ENCODE data around the gene NACC2. TPM values are rescaled to one million over a fixed set of nuclear protein-coding genes. Genes with fewer than 3 reads are reported as not detected.

Gene NACC2
- total and polyA plus RNA-seq, 2 experiments from 2014 or later: 3.8 to 20.8 TPM

GRCh38 chr9:135963338-135963737 lies 131.8 kb downstream of the NACC2 start:
- DNase-seq (ENCODE audit: low spot score) (no peak), ATAC-seq (no peak)
- Histone ChIP-seq H3K4me3 (no peak overlapping the region), H2AFZ (no peak overlapping the region), H3K27ac (ENCODE audit: low read depth) (no peak overlapping the region), H3K27me3 (ENCODE audit: insufficient read depth) (no peaks in the 10 kb centered on the region), H3K4me1 (ENCODE audit: insufficient read depth) (peaks cover 7% of the 10 kb centered on the region; the same call in 1 of the 2 replicates), H3K9me2 (ENCODE audit: insufficient read depth) (no peaks in the 10 kb centered on the region), H3F3A (replicated peaks; ENCODE audit: low read depth) (peaks cover 9% of the 10 kb centered on the region; the same call in 1 of the 2 replicates), H4K20me1 (replicated peaks; ENCODE audit: insufficient read depth) (peaks cover 15% of the 10 kb centered on the region), H3K36me3 (ENCODE audit: insufficient read depth) (no peaks in the 10 kb centered on the region), H3K4me2 (no peak overlapping the region), H3K79me2 (replicated peaks; ENCODE audit: insufficient read depth) (peaks cover 23% of the 10 kb centered on the region)
- TF ChIP-seq ZNF331 (CRISPR knock-in tag; IDR thresholded peaks at IDR 0.05; ENCODE audit: low read depth) (no peak), ZNF462 (CRISPR knock-in tag; IDR thresholded peaks at IDR 0.05) (no peak), ZNF114 (CRISPR knock-in tag; IDR thresholded peaks at IDR 0.05) (no peak), CREB1 (CRISPR knock-in tag; IDR thresholded peaks at IDR 0.05; ENCODE audit: low read depth) (no peak), STAT1 (IDR thresholded peaks at IDR 0.05; ENCODE audit: unreplicated experiment) (no peak), EZH2 (IDR thresholded peaks at IDR 0.05; ENCODE audit: low read depth, unreplicated experiment) (no peak), JUNB (IDR thresholded peaks at IDR 0.05; ENCODE audit: unreplicated experiment) (no peak), NANOG (IDR thresholded peaks at IDR 0.05; ENCODE audit: borderline replicate concordance) (no peak), POLR2AphosphoS5 (IDR thresholded peaks at IDR 0.05; ENCODE audit: low read depth) (no peak), EZH2phosphoT487 (IDR thresholded peaks at IDR 0.05; ENCODE audit: unreplicated experiment) (no peak)
- TF ChIP-seq, protein P1, sequence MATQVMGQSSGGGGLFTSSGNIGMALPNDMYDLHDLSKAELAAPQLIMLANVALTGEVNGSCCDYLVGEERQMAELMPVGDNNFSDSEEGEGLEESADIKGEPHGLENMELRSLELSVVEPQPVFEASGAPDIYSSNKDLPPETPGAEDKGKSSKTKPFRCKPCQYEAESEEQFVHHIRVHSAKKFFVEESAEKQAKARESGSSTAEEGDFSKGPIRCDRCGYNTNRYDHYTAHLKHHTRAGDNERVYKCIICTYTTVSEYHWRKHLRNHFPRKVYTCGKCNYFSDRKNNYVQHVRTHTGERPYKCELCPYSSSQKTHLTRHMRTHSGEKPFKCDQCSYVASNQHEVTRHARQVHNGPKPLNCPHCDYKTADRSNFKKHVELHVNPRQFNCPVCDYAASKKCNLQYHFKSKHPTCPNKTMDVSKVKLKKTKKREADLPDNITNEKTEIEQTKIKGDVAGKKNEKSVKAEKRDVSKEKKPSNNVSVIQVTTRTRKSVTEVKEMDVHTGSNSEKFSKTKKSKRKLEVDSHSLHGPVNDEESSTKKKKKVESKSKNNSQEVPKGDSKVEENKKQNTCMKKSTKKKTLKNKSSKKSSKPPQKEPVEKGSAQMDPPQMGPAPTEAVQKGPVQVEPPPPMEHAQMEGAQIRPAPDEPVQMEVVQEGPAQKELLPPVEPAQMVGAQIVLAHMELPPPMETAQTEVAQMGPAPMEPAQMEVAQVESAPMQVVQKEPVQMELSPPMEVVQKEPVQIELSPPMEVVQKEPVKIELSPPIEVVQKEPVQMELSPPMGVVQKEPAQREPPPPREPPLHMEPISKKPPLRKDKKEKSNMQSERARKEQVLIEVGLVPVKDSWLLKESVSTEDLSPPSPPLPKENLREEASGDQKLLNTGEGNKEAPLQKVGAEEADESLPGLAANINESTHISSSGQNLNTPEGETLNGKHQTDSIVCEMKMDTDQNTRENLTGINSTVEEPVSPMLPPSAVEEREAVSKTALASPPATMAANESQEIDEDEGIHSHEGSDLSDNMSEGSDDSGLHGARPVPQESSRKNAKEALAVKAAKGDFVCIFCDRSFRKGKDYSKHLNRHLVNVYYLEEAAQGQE (IDR thresholded peaks at IDR 0.05; ENCODE audit: unreplicated experiment): no peak
- TF ChIP-seq, protein P2, sequence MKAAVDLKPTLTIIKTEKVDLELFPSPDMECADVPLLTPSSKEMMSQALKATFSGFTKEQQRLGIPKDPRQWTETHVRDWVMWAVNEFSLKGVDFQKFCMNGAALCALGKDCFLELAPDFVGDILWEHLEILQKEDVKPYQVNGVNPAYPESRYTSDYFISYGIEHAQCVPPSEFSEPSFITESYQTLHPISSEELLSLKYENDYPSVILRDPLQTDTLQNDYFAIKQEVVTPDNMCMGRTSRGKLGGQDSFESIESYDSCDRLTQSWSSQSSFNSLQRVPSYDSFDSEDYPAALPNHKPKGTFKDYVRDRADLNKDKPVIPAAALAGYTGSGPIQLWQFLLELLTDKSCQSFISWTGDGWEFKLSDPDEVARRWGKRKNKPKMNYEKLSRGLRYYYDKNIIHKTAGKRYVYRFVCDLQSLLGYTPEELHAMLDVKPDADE (IDR thresholded peaks at IDR 0.05): no peak
- TF ChIP-seq, protein P3, sequence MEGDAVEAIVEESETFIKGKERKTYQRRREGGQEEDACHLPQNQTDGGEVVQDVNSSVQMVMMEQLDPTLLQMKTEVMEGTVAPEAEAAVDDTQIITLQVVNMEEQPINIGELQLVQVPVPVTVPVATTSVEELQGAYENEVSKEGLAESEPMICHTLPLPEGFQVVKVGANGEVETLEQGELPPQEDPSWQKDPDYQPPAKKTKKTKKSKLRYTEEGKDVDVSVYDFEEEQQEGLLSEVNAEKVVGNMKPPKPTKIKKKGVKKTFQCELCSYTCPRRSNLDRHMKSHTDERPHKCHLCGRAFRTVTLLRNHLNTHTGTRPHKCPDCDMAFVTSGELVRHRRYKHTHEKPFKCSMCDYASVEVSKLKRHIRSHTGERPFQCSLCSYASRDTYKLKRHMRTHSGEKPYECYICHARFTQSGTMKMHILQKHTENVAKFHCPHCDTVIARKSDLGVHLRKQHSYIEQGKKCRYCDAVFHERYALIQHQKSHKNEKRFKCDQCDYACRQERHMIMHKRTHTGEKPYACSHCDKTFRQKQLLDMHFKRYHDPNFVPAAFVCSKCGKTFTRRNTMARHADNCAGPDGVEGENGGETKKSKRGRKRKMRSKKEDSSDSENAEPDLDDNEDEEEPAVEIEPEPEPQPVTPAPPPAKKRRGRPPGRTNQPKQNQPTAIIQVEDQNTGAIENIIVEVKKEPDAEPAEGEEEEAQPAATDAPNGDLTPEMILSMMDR (conservative IDR thresholded peaks at IDR 0.05; ENCODE audit: low read depth in 2 of 2): no peak
- Mint-ChIP-seq H3K9me3 (no peaks in the 10 kb centered on the region), H3K27ac (no peak overlapping the region), H3K4me1 (peaks cover 31% of the 10 kb centered on the region), H3K4me3 (no peak overlapping the region; the same call in 2 of the 3 replicates), H3K36me3 (ENCODE audit: low read depth) (no peaks in the 10 kb centered on the region), H3K27me3 (ENCODE audit: insufficient read depth, low read depth, poor library complexity) (peaks cover 20% of the 10 kb centered on the region)
